ENCODE measurements around the gene BRD7.

The BRD7 gene

GRCh38 chr16:50331570-50331969 is 37.2 kb downstream of the BRD7 start:
- TF ChIP-seq CTCF (IDR thresholded peaks at IDR 0.05; ENCODE audit: low read length, missing control alignments), result no peak
- no peak overlapping the region for H3K4me3 ChIP-seq (replicated peaks; ENCODE audit: low read depth, low read length)
- no peak for DNase-seq (ENCODE audit: low read depth)

- no peak overlapping the region for H3K4me3 ChIP-seq (replicated peaks; ENCODE audit: low read depth, low read length)
- no peak for TF ChIP-seq CTCF (IDR thresholded peaks at IDR 0.05; ENCODE audit: low read length, missing control alignments)
- DNase-seq (ENCODE audit: low read depth), result no peak
These were observed 39.2 kb downstream of the BRD7 start for GRCh38 chr16:50329446-50330189.

- TF ChIP-seq CTCF (IDR thresholded peaks at IDR 0.05; ENCODE audit: low read length, missing control alignments), result peak; percentile 60
- DNase-seq (ENCODE audit: low read depth), result peak; percentile 30
- no peak overlapping the region for H3K4me3 ChIP-seq (replicated peaks; ENCODE audit: low read depth, low read length)
These were observed 41.8 kb downstream of the BRD7 start for GRCh38 chr16:50326835-50327465.

- H3K4me3 ChIP-seq (replicated peaks; ENCODE audit: low read depth, low read length), result no peak overlapping the region
- no peak for TF ChIP-seq CTCF (IDR thresholded peaks at IDR 0.05; ENCODE audit: low read length, missing control alignments)
- DNase-seq (ENCODE audit: low read depth), result no peak
These were observed 42.5 kb downstream of the BRD7 start for GRCh38 chr16:50326264-50326663.

GRCh38 chr16:50324345-50324744 is 44.4 kb downstream of the BRD7 start:
- DNase-seq (ENCODE audit: low read depth), result no peak
- no peak for TF ChIP-seq CTCF (IDR thresholded peaks at IDR 0.05; ENCODE audit: low read length, missing control alignments)
- H3K4me3 ChIP-seq (replicated peaks; ENCODE audit: low read depth, low read length), result no peak overlapping the region

- peak; percentile 57 for DNase-seq (ENCODE audit: low read depth)
- TF ChIP-seq CTCF (IDR thresholded peaks at IDR 0.05; ENCODE audit: low read length, missing control alignments), result peak; percentile 20
- H3K4me3 ChIP-seq (replicated peaks; ENCODE audit: low read depth, low read length), result no peak overlapping the region
These were observed 45.3 kb downstream of the BRD7 start for GRCh38 chr16:50323335-50324011.

Measured in fibroblast of pulmonary artery (primary cell).